ENCODE measurements around the gene FAM156B. TPM values are rescaled to one million over a fixed set of nuclear protein-coding genes. Genes with fewer than 3 reads are reported as not detected.

Gene FAM156B
- total and polyA plus RNA-seq, 9 of the 15 experiments (the other 6 are each of a cell fraction or from before 2014, with no cell fraction given): 0.24 to 32.2 (median 14.2) TPM

DNA sequence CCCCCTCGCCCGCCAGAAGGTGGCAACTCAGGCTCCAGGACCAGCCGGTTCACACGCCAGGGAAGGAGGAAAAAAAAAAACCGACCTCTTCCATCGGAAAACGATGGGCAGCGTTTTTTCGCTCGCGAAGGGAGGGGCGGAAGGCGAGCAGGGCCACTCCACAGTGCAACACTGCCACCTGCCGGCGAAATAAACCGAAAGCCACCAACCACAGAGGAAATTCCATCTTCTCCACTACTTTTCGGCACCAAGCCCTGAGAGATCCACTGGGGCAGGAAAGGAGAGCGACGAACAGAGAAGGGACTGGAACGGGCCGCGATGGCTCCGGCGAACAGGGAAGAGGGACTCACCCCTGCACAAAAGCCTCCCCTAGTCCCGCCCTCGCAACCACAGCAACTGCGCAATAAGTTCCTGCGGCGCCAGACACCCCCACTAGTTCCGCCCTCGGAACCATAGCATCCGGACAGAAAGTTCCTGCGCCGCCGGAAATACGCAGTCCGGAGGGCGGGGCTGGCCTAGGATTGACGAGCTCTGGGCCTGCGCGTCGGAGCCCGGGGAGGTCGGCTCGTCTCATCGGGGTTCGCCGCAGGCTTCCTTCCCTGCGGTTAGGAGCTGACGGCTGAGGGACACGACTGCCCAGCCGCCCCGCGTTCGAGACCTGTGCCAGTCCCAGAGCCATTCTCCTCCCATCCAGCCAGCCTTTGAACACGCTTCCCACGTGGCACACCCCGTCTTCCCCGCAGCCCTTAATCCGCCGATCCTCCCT lies 37.8 kb downstream of the FAM156B start (continued):
- TF ChIP-seq, protein P1, sequence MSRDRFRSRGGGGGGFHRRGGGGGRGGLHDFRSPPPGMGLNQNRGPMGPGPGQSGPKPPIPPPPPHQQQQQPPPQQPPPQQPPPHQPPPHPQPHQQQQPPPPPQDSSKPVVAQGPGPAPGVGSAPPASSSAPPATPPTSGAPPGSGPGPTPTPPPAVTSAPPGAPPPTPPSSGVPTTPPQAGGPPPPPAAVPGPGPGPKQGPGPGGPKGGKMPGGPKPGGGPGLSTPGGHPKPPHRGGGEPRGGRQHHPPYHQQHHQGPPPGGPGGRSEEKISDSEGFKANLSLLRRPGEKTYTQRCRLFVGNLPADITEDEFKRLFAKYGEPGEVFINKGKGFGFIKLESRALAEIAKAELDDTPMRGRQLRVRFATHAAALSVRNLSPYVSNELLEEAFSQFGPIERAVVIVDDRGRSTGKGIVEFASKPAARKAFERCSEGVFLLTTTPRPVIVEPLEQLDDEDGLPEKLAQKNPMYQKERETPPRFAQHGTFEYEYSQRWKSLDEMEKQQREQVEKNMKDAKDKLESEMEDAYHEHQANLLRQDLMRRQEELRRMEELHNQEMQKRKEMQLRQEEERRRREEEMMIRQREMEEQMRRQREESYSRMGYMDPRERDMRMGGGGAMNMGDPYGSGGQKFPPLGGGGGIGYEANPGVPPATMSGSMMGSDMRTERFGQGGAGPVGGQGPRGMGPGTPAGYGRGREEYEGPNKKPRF (IDR thresholded peaks at IDR 0.05; ENCODE audit: low read depth, low read length): no peak
- TF ChIP-seq SMAD1 (IDR thresholded peaks at IDR 0.05; ENCODE audit: low read depth, low read length, partially characterized antibody) (no peak), TOE1 (IDR thresholded peaks at IDR 0.05; ENCODE audit: borderline replicate concordance) (peak; percentile 78), TOE1 (CRISPR knock-in tag; IDR thresholded peaks at IDR 0.05; ENCODE audit: borderline replicate concordance, low read depth) (no peak), SP1 (CRISPR knock-in tag; IDR thresholded peaks at IDR 0.05) (peak; percentile 66; the same call in 1 of the 2 replicates), CHD2 (IDR thresholded peaks at IDR 0.05; ENCODE audit: low read depth, low read length) (no peak), CREM (IDR thresholded peaks at IDR 0.05; ENCODE audit: low read depth) (peak; percentile 81), RNF2 (IDR thresholded peaks at IDR 0.05) (peak; percentile 59), ETS2 (tag; IDR thresholded peaks at IDR 0.05; ENCODE audit: borderline replicate concordance, poor library complexity, severe bottlenecking) (no peak), ZC3H11A (IDR thresholded peaks at IDR 0.05; ENCODE audit: low read depth, low read length) (no peak), MTA1 (IDR thresholded peaks at IDR 0.05; ENCODE audit: borderline replicate concordance) (0 out of 2 replicates have a peak, but pooled peaks have one; percentile 38), ZNF146 (CRISPR knock-in tag; IDR thresholded peaks at IDR 0.05; ENCODE audit: unreplicated experiment) (no peak), ATF1 (CRISPR knock-in tag; IDR thresholded peaks at IDR 0.05) (no peak), ATF1 (tag; IDR thresholded peaks at IDR 0.05) (peak; percentile 93), CHD4 (IDR thresholded peaks at IDR 0.05; ENCODE audit: insufficient read depth, insufficient replicate concordance, low read depth, low read length, poor library complexity, severe bottlenecking) (no peak), TAF15 (IDR thresholded peaks at IDR 0.05; ENCODE audit: low read depth, low read length) (no peak), OTX1 (CRISPR knock-in tag; IDR thresholded peaks at IDR 0.05) (no peak), GATAD2A (IDR thresholded peaks at IDR 0.05) (peak; percentile 52; the same call in 1 of the 2 replicates)
- TF ChIP-seq, protein P2, sequence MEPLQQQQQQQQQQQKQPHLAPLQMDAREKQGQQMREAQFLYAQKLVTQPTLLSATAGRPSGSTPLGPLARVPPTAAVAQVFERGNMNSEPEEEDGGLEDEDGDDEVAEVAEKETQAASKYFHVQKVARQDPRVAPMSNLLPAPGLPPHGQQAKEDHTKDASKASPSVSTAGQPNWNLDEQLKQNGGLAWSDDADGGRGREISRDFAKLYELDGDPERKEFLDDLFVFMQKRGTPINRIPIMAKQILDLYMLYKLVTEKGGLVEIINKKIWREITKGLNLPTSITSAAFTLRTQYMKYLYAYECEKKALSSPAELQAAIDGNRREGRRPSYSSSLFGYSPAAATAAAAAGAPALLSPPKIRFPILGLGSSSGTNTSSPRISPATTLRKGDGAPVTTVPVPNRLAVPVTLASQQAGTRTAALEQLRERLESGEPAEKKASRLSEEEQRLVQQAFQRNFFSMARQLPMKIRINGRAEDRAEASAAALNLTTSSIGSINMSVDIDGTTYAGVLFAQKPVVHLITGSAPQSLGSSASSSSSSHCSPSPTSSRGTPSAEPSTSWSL (CRISPR knock-in tag; IDR thresholded peaks at IDR 0.05; ENCODE audit: borderline replicate concordance): no peak
- TF ChIP-seq, protein P3, sequence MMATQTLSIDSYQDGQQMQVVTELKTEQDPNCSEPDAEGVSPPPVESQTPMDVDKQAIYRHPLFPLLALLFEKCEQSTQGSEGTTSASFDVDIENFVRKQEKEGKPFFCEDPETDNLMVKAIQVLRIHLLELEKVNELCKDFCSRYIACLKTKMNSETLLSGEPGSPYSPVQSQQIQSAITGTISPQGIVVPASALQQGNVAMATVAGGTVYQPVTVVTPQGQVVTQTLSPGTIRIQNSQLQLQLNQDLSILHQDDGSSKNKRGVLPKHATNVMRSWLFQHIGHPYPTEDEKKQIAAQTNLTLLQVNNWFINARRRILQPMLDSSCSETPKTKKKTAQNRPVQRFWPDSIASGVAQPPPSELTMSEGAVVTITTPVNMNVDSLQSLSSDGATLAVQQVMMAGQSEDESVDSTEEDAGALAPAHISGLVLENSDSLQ (IDR thresholded peaks at IDR 0.05): peak; percentile 84
- TF ChIP-seq, protein P4, sequence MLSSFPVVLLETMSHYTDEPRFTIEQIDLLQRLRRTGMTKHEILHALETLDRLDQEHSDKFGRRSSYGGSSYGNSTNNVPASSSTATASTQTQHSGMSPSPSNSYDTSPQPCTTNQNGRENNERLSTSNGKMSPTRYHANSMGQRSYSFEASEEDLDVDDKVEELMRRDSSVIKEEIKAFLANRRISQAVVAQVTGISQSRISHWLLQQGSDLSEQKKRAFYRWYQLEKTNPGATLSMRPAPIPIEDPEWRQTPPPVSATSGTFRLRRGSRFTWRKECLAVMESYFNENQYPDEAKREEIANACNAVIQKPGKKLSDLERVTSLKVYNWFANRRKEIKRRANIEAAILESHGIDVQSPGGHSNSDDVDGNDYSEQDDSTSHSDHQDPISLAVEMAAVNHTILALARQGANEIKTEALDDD (IDR thresholded peaks at IDR 0.05): no peak
- TF ChIP-seq, protein P5, sequence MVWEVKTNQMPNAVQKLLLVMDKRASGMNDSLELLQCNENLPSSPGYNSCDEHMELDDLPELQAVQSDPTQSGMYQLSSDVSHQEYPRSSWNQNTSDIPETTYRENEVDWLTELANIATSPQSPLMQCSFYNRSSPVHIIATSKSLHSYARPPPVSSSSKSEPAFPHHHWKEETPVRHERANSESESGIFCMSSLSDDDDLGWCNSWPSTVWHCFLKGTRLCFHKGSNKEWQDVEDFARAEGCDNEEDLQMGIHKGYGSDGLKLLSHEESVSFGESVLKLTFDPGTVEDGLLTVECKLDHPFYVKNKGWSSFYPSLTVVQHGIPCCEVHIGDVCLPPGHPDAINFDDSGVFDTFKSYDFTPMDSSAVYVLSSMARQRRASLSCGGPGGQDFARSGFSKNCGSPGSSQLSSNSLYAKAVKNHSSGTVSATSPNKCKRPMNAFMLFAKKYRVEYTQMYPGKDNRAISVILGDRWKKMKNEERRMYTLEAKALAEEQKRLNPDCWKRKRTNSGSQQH (CRISPR knock-in tag; IDR thresholded peaks at IDR 0.05): no peak
